Stimulated activated CD8-positive, alpha-beta memory T cell treated with anti-CD3 and anti-CD28 coated beads, Interleukin-7, amount 100 ng/mL, for 24 hours (primary cell): Measurements from ENCODE around the gene ZEB2.

Source experiments
- DNase-seq: peaks from one replicate; pipeline ENCODE4 v3.0.0-alpha.2; 2020; ENCODE audit warnings: low read depth

Gene ZEB2

GRCh38 chr2:144470816-144471215 lies 49.1 kb downstream of the ZEB2 start:
- no peak for DNase-seq

DNA sequence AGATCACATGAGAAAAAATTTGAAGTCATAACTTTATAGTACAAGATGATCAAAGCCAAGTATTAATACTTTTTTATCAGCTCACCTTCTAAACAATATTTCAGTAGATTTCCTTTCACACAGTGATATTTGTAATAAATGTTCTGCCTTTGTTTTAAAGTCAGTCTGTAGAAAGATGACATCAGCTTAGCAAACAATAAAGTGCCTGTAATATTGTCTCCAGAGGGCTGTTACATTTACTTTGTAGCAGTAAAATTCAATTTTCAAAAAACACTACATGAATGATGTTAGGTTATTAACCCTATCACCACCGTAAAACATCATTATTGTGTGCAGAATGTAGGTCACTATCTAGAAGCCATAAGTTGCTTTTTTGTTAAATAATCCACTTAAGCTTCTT lies 49.6 kb downstream of the ZEB2 start:
- no peak for DNase-seq

- no peak for DNase-seq
These were observed 50.1 kb downstream of the ZEB2 start for GRCh38 chr2:144469798-144470197.

GRCh38 chr2:144468823-144469595 lies 50.9 kb downstream of the ZEB2 start:
- DNase-seq: no peak

GRCh38 chr2:144467502-144468137 lies 52.3 kb downstream of the ZEB2 start:
- DNase-seq: no peak

GRCh38 chr2:144466637-144467036 lies 53.3 kb downstream of the ZEB2 start:
- no peak for DNase-seq

DNA sequence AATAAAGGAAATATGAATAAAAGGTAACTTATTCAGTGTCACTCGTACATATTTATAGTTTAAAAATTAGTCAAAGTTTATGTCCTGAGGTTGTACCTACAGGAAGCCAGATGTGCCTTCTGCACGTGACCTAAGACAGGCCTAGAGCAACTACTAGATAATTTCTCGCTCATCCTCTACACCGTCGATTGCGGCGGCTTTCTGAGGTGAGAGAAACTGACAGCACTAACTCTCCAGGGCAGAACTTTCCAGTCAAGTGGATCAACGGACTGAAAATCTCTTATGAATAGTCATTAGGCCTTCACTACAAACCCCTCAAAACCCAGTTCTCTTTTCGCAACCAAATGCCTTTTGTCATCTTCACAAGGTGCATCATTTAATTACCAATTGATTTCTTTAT lies 54.2 kb downstream of the ZEB2 start:
- no peak for DNase-seq

DNA sequence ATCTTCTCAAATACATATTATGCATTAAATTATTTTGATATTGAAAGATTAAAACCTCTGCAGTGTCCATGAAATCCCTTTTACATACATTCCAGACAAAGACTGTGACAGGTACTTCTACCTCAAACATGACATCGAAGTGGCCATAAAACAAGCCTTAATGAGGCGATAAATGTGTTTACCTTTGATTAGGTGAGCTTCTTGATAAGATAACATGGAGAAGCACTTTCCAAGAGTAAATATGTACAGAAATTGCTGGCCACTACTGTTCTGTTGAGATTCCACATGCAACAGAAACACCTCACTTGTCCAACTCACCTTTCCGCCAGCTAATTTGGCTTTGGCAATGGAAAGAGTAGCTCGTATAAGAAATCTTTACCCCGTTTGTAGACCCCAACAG lies 55.2 kb downstream of the ZEB2 start:
- DNase-seq: no peak

DNA sequence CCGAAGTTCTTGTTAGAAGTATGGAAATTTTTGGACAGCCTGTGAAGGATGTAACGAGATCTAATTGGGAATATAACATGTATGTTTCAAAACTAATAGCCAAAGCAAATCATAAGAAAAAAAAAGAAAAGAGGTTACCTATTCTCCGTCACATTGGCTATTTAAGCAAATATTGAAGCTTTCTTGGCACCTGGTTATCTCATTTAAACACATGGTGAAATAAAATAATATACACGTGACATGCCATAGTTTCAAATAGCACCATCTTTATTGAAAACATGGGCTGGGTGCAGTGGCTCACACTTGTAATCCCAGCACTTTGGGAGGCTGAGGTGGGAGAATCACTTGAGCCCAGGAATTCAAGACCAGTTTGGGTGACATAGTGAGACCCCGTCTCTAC lies 56.7 kb downstream of the ZEB2 start:
- DNase-seq: no peak

DNA sequence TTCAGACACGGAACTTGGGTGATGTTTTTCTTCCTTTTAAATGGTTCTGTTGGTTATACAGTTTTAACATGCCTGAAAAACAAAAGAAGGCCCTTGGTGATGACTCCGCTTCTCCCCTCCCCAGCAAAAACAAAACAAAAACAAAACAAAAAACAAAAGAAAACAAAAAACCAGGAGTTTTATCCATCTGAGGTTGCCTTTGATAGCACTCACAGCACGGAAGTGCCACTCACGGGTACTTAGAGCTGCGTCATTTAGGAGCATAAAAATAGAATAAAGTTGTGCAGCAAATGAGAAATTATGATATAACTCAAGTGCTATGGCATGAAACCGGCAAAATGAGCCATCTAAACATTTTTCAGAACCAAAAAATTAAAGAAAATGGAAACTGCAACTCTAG lies 57.7 kb downstream of the ZEB2 start:
- no peak for DNase-seq

GRCh38 chr2:144461308-144461766 lies 58.6 kb downstream of the ZEB2 start:
- no peak for DNase-seq

DNA sequence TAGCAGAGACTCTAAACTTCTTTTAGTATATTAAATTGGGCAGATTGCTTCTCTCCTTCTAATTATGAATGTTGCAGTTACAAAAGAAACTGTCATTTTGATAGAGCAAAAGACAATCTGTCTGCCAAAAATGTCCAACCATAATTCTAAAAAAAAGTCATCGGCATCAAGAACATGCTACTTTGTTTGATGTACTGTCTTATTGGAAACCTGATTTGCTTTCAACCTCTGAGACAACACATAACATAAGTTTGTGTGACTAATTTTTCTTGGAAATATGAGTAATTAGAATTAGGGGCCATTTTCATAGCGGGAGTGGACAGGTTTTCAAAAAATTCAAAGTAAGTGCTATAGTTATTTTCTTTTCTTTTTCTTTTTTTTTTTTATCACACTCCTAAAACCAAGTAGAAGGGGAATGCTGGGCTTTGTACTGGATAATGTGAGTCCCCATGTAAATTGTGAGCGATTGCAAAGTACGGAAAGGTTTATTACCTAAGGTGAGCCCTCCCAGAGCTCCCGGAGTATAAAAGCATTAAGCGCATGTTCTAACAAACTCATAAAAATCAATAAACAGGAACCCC lies 59.1 kb downstream of the ZEB2 start:
- no peak for DNase-seq

GRCh38 chr2:144459937-144460336 lies 60.0 kb downstream of the ZEB2 start:
- no peak for DNase-seq

DNA sequence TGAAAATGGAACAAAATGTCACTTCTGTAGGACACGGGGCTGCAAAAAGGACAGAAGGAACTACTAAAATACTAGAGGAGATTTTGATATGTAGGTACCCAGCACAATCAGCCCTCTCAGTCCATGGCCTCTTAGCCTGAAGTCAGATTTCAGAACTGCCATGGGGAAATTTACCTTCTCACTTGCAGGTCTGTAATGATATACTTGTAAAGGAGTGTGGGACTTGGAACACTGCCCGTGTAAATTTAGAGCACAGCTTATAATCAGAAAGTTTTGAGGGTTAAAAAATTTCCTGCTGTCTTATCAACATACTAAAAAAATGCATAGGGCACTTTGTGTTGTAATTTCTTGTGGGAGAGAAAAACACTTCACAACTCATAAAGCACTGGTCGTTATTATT lies 60.6 kb downstream of the ZEB2 start:
- DNase-seq: no peak

DNA sequence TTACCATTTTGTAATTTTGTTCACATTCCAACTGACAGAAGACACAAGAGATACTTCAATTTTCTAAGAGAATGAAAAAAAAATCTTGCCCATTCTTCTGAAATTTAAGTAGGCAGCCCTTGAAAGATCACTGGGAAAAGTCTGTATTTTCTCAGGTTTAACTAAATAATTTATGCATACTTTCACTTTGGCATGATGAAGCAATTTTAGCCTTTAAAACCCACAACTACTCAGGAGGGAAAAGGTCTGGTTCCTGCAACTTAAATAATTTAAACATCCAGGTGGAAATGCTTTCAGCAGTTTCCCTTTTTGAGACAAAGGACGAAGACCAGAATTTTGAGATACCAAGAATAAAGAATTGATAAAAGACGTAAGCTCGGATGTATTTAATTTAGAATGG lies 61.4 kb downstream of the ZEB2 start:
- DNase-seq: no peak

DNA sequence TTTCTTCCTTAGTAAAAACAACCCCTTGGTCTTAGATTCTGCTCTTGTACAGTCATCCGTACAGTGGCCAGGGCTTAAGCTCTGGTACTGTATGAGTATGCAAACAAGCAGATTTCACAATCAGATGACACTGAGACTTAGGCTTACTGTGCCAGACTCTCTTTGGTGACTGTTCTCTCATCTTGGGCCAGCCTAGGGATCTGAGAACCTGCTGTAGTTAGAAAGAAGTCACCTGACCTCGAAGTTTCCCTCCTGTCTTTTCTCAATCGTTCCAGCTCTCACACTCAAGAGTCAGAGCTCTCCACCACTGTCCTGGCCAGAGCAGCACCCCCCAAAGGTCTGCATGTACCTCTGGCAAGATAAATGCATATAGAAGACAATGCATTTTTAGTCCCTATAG lies 63.2 kb downstream of the ZEB2 start:
- DNase-seq: no peak

- DNase-seq: no peak
These were observed 63.9 kb downstream of the ZEB2 start for GRCh38 chr2:144455987-144456386.

GRCh38 chr2:144454466-144455287 lies 65.2 kb downstream of the ZEB2 start:
- no peak for DNase-seq

DNA sequence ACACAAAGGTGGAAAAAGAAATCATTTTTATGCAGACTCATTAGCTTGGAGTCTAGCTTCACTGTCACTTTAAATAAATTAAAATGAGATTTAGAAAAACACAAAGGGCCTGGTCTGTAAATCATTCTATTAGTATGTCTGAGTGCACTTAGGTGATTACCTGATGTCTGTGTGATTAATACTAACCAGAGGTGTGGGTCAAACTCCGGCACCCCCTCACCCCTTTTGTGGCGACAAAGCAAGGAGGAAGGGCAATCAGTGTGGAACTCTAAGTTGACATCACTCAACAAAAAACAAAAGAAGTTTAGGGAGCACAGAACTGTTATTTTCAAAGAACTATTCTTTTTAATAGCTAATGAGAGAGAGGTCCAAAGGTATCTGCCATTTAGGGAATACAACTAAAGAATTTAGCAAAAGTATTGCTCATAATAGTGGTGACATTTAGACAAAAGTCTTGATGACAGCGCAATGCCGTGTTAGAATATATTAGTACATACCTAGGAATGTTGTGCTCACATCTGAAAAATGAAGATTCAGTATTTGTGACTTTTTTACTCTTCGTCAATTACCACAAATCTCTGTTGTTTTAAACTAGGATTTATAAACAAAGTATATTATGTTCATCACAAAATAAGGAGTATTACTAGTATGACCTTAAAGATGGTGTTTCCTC lies 66.3 kb downstream of the ZEB2 start:
- no peak for DNase-seq

DNA sequence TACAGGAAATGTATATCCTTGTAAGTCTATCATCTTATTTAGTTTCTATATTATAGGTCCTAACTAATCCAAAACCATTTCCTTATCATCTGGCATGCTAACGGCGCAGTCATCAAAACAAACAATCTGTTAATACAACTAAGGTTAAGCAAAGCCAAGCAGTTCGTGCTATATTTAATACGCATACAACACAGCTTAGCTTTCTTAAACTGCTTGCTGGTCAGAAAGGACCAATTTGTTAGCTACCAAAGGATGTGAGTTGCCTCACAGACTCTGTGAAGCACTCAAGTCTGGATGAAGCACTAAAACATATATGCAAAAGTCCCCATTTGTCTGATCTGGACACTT lies 67.0 kb downstream of the ZEB2 start:
- DNase-seq: no peak

GRCh38 chr2:144452169-144452988 lies 67.5 kb downstream of the ZEB2 start:
- DNase-seq: no peak
